Spleen (tissue), 11 donors: ENCODE measurements around the gene LTBR. TPM values are rescaled to one million over a fixed set of nuclear protein-coding genes. Genes with fewer than 3 reads are reported as not detected.

Experiments used
- DNase-seq: peaks from one replicate; pipeline ENCODE4 v3.0.0-alpha.2; 2020
- H3K27ac ChIP-seq, 8 donors: fragments of 200-600 bp; sonication (generic) in 7 of 8; 1 replicate in 4 of 8; 2 replicates in 4 of 8; pipeline versions ENCODE4 v1.5.0 to v1.8.0; 2016 to 2021; ENCODE audit warnings: inconsistent platforms in 4 of 8, mild to moderate bottlenecking in 4 of 8, moderate library complexity in 1 of 8
- H3K27me3 ChIP-seq, 7 donors: fragments of 200-600 bp; sonication (generic) in 6 of 7; replicated peaks in 1 of 7; 1 replicate in 4 of 7; 2 replicates in 3 of 7; pipeline versions ENCODE4 v1.5.0 to v1.8.0; 2016 to 2021; ENCODE audit warnings: inconsistent platforms in 3 of 7, mild to moderate bottlenecking in 1 of 7
- H3K36me3 ChIP-seq, 6 donors: fragments of 200-600 bp; sonication (generic) in 5 of 6; 1 replicate in 4 of 6; 2 replicates in 2 of 6; pipeline versions ENCODE4 v1.5.0 to v1.8.0; 2016 to 2021; ENCODE audit warnings: inconsistent platforms in 2 of 6
- H3K4me1 ChIP-seq, 6 donors: fragments of 200-600 bp; sonication (generic) in 5 of 6; 1 replicate in 3 of 6; 2 replicates in 3 of 6; pipeline versions ENCODE4 v1.5.0 to v1.8.0; 2016 to 2021; ENCODE audit warnings: inconsistent platforms in 3 of 6
- H3K4me3 ChIP-seq, 8 donors: fragments of 200-600 bp; sonication (generic) in 7 of 8; 1 replicate in 4 of 8; 2 replicates in 4 of 8; pipeline versions ENCODE4 v1.5.0 to v1.8.0; 2016 to 2021; ENCODE audit warnings: inconsistent platforms in 4 of 8, mild to moderate bottlenecking in 4 of 8, moderate library complexity in 2 of 8
- H3K9me3 ChIP-seq, 8 donors: fragments of 200-600 bp; sonication (generic) in 7 of 8; 1 replicate in 4 of 8; 2 replicates in 4 of 8; pipeline versions ENCODE4 v1.5.0 to v1.8.0; 2016 to 2021; ENCODE audit warnings: inconsistent platforms in 4 of 8
- POLR2A ChIP-seq, 3 donors: fragments of 450-650 bp; IDR thresholded peaks; one replicate each; pipeline ENCODE4 v1.5.1; 2017; ENCODE audit warnings: antibody characterized with exemption in 3 of 3, mild to moderate bottlenecking in 1 of 3
- POLR2AphosphoS5 ChIP-seq, 3 donors: sonication (generic); formaldehyde crosslinking; IDR thresholded peaks; one replicate each; pipeline ENCODE4 v1.5.1; 2017; ENCODE audit warnings: antibody characterized with exemption in 3 of 3
- WGBS, 5 donors: extraction: QIAGEN DNeasy Blood & Tissue Kit in 3 of 5; methylation state at CpG; one replicate each; pipeline versions ENCODE4 v1.1.5 to v1.1.7; 2013 to 2018; 5-methylcytosine and 5-hydroxymethylcytosine counted together
- intact Hi-C: fragments of 100-400 bp; cut with DNase I; formaldehyde crosslinking; loops from one replicate; pipeline ENCODE4 v1.15.0; 2023; ENCODE audit warnings: low total_unique reads
- polyA plus RNA-seq, 3 donors: library from polyadenylated mRNA; stranded (reverse); fragments of 200-250 nt; gene quantifications; one replicate each; pipeline ENCODE4 v1.2.1, GENCODE V29; 2013
- total RNA-seq, 7 donors: library from RNA; depleted of rRNA in 3 of 7; stranded (reverse); fragments of >200 nt in 3 of 7; fragmentation: NEBNext Ultra II Directional in 4 of 7; extraction: Animal tissue kit (Norgen Biotek cat#: 25700) in 4 of 7; gene quantifications; one replicate each; pipeline versions ENCODE4 v1.1.0 to v1.2.1, GENCODE V29; 2016 to 2021
- TF ChIP-seq, protein P1 (sequence below), 11 experiments: fragments of 200-600 bp in 7 of 11; fragments of 450-650 bp in 4 of 11; sonication (generic) in 4 of 11; IDR thresholded peaks in 8 of 11; conservative IDR thresholded peaks in 3 of 11; 1 replicate in 7 of 11; 2 replicates in 4 of 11; pipeline versions ENCODE4 v1.4.0 to v1.8.0; 2016 to 2021; ENCODE audit warnings: antibody characterized with exemption in 11 of 11, inconsistent platforms in 4 of 11, mild to moderate bottlenecking in 1 of 11
- donor health status: healthy with polysubstance abuse.
- donor health status: DM: no; HTN: no; CAD: no; lungs with moderate emphysema.
- donor health status: DM: no; HTN: no; CAD: no.
- donor health status: Bipolar disorder and iron deficiency.
- donor health status: healthy.
- donor health status: DM: no; HTN: no; CAD: no.
- donor health status: DM: yes; HTN: yes; CAD: no.

LTBR gene
- total and polyA plus RNA-seq, 10 donors = 14.4 to 155 (median 85.5) TPM

GRCh38 chr12:6368906-6369525 lies 14.9 kb upstream of the LTBR start:
- Histone ChIP-seq H3K4me1 (peaks cover 12 to 59% (median 37%) of the 10 kb centered on the region in 6 donors), H3K27ac (peak overlapping the region in 6 of 8 donors; percentile 46 to 79 (median 72)), H3K36me3 (no peaks in the 10 kb centered on the region), H3K27me3 (no peaks in the 10 kb centered on the region), H3K9me3 (no peaks in the 10 kb centered on the region), H3K4me3 (no peak overlapping the region)
- WGBS, 5 donors = 81 to 85% (median 84%) methylated on average over 9 of the region's 9 CpGs
- TF ChIP-seq POLR2A (IDR thresholded peaks at IDR 0.05) (no peak), POLR2AphosphoS5 (IDR thresholded peaks at IDR 0.05) (no peak)
- TF ChIP-seq, protein P1, sequence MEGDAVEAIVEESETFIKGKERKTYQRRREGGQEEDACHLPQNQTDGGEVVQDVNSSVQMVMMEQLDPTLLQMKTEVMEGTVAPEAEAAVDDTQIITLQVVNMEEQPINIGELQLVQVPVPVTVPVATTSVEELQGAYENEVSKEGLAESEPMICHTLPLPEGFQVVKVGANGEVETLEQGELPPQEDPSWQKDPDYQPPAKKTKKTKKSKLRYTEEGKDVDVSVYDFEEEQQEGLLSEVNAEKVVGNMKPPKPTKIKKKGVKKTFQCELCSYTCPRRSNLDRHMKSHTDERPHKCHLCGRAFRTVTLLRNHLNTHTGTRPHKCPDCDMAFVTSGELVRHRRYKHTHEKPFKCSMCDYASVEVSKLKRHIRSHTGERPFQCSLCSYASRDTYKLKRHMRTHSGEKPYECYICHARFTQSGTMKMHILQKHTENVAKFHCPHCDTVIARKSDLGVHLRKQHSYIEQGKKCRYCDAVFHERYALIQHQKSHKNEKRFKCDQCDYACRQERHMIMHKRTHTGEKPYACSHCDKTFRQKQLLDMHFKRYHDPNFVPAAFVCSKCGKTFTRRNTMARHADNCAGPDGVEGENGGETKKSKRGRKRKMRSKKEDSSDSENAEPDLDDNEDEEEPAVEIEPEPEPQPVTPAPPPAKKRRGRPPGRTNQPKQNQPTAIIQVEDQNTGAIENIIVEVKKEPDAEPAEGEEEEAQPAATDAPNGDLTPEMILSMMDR (IDR thresholded peaks at IDR 0.05 in 8 of 11, conservative IDR thresholded peaks at IDR 0.05 in 3 of 11) = no peak
- intact Hi-C loops = no loop called here
- DNase-seq = peak; percentile 60

DNA sequence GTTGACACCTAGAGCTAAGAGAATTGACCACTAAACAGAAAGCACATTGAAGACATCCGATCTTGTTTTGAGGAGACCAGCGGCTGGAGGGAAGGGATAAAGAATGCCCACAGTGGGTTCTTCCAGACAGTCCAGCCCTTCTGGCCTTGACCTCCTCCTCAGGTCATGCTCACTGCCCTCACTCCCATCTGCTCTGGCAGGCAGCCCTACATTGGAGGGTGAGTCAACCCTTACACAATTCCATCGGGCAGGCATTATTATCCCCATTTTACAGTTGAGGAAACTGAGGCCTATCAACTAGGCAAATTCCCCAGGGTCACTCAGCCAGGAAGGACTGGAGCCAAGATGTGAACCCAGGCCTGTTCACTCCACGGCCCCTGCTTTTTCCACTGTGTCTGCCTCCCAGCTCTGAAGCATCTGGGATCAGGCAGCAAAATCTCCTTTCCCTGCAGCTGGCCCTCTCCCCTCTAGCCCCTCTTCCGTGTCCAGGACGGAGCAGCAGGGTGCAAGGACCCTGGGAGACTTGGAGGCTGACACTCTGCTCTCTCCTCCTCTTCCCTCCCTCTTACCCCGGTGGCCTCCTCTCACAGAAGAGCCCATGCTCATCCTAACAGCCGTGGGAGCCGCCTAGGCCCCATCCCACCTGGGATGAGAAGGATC lies 13.9 kb upstream of the LTBR start:
- H3K27me3 ChIP-seq = peaks cover 0 to 8% (median 0%) of the 10 kb centered on the region in 7 donors
- H3K27ac ChIP-seq = peak overlapping the region in 3 of 8 donors; percentile 22 to 33 (median 30)
- no peak overlapping the region for H3K4me3 ChIP-seq
- TF ChIP-seq, protein P1 (IDR thresholded peaks at IDR 0.05 in 8 of 11, conservative IDR thresholded peaks at IDR 0.05 in 3 of 11) = no peak
- TF ChIP-seq POLR2A (IDR thresholded peaks at IDR 0.05) = no peak
- TF ChIP-seq POLR2AphosphoS5 (IDR thresholded peaks at IDR 0.05) = peak in 1 of 3 donors; percentile 12
- WGBS, 5 donors = 86 to 88% (median 87%) methylated on average over 9 of the region's 9 CpGs
- H3K9me3 ChIP-seq = no peaks in the 10 kb centered on the region
- H3K36me3 ChIP-seq = no peaks in the 10 kb centered on the region
- intact Hi-C loops = no loop called here
- DNase-seq = peak; percentile 45
- peaks cover 12 to 59% (median 35%) of the 10 kb centered on the region in 6 donors for H3K4me1 ChIP-seq

DNA sequence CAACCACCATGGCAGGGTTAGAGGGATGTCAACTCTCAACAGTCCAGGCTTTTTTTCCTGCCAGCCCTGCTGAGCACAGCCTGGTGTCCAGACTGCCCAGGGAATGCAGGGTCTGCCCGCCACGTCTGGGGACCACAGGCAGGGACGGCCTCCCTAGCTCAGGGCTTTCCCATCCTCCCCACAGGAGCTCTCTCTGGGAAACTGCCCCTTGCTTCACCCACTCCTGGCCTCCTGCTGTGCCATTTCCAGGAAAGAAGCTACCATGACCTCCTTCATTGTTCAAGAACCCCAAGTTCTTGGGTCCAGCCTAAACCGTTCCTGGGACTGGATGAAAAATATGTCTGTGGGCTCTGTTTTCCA lies 13.4 kb upstream of the LTBR start:
- intact Hi-C loops = no loop called here
- TF ChIP-seq POLR2A (IDR thresholded peaks at IDR 0.05) (no peak), POLR2AphosphoS5 (IDR thresholded peaks at IDR 0.05) (no peak)
- TF ChIP-seq, protein P1 (IDR thresholded peaks at IDR 0.05 in 8 of 11, conservative IDR thresholded peaks at IDR 0.05 in 3 of 11) = no peak
- WGBS, 5 donors = 59 to 94% (median 89%) methylated on average over 2 to 4 of the region's 4 CpGs

More for the DNA sequence above, 13.4 kb upstream of the LTBR start:
- peaks cover 12 to 64% (median 37%) of the 10 kb centered on the region in 6 donors for H3K4me1 ChIP-seq
- DNase-seq = peak; percentile 45
- H3K9me3 ChIP-seq = no peaks in the 10 kb centered on the region
- H3K27ac ChIP-seq = peak overlapping the region in 4 of 8 donors; percentile 9 to 33 (median 26)
- peaks cover 0 to 13% (median 0%) of the 10 kb centered on the region in 7 donors for H3K27me3 ChIP-seq
- H3K4me3 ChIP-seq = no peak overlapping the region
- no peaks in the 10 kb centered on the region for H3K36me3 ChIP-seq
